ENCODE data around the gene EPHX1. TPM values are rescaled to one million over a fixed set of nuclear protein-coding genes. Genes with fewer than 3 reads are reported as not detected.

The EPHX1 gene
- total and polyA plus RNA-seq, 2 donors from 2014 or later, result 78.6 to 178 TPM

DNA sequence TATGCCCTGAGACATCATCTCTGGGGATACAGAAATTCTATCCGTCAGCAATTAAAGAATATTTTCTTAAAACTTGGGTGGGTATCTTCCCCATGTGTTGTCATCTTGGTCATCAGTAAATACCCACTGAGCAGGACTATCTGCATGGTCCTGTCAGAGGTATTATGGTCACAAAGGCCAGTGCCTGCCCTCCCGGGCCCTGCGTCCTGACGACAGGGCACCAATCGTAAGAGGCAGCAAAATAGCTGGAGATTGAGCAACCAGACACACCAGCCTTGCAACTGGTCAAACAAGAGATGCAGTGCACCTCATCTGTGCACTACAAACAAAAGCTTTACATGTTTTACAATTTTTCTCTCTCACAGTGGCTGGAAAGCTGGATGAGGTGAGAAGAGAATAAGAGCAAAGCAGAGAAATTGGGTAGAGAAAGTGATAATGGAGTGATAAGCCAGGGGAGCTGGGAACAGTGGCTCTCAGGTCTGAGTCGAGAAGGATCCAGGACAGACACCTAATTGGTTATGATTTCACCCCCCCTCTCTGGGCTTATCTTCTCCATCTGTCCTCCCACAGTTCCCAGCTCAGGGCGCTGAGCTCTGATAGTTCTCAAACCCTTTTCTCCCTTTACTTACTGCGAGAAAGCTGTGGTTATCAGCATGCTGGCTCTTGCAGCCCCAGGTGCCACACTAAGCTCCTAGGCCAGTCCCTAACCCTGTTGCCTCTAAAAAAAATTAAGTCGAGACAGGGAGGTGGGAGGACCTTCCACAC lies 41.1 kb upstream of the EPHX1 start:
- TF ChIP-seq CTCF (IDR thresholded peaks at IDR 0.05; ENCODE audit: borderline replicate concordance, extremely low read depth, insufficient read depth), result no peak
- Histone ChIP-seq H3K4me3 (ENCODE audit: low read length in 3 of 3) (no peak overlapping the region), H3K9me3 (ENCODE audit: control insufficient read depth in 2 of 3, insufficient read depth in 1 of 3, low read length in 3 of 3) (no peaks in the 10 kb centered on the region), H3K4me1 (ENCODE audit: control insufficient read depth in 2 of 3, insufficient read depth in 2 of 3, low read depth in 1 of 3, low read length in 3 of 3) (peaks cover 0 to 27% (median 14%) of the 10 kb centered on the region in 3 donors), H3K27ac (ENCODE audit: low read depth in 2 of 2, low read length in 2 of 2) (no peak overlapping the region), H3K9ac (ENCODE audit: low read length in 3 of 3) (no peak overlapping the region), H3K27me3 (ENCODE audit: control insufficient read depth, insufficient read depth, low read length) (no peaks in the 10 kb centered on the region), H3K36me3 (ENCODE audit: control insufficient read depth in 2 of 3, insufficient read depth in 3 of 3, low read length in 3 of 3) (no peaks in the 10 kb centered on the region)
- intact Hi-C loops (cut with DNase I), result no loop called here
- FAIRE-seq, result no peak
- no peak for DNase-seq

DNA sequence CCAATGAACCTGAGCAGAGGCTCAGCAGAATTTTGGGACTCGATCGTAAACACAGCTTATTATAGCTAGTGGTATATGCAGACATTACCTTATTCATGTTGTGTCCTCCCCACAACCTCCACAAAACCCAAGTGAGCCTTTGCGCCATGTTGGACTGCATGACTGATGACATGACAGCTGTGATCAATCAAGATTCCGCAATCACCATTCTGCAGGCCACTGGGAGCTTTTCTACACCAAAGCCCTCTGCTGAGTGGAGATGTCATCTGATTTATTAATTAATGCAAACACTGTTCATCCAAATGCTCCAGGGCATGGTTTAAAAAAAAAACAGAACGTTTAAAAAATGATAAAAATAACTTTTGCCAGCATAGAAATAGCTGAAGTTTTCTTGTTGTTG lies 40.2 kb upstream of the EPHX1 start:
- no peak overlapping the region for H3K4me3 ChIP-seq (ENCODE audit: low read length in 3 of 3)

DNA sequence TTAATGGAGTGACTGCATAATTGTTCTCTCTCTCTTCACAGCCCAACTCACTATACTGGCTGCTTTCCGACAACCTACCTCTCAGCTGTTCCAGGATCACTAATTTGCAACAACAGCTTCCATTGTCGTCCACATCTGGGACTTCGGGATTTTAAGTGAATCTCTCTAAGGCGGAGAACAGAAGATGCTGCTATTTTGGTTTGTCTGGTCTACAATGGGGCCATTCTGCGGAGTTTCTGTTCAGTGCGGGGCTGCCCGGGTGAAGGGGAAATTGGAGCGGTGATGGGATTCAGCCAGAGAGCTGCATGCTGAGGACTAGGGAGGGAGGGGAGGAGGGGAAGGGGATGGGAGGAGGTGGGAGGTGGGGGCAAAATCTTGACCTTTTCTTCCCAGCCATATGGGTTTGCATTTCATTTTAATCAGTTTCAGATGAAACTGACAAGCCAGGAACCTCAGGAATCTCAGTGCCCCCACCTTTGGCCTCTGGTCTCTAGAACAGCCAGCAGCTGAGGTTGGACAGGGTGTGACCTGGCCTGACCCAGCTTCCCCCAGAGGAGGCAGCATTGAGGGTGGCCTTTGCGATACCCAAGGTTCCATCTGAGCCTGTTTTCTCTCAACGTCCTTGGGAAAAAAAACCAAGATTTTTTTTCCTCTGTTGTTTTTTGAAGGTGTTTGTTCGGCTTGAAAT lies 39.2 kb upstream of the EPHX1 start:
- TF ChIP-seq CTCF (IDR thresholded peaks at IDR 0.05; ENCODE audit: borderline replicate concordance, extremely low read depth, insufficient read depth), result no peak
- intact Hi-C loops (cut with DNase I), result loop anchor here (10.0 kb wide), 1 partner anchor 216 kb away; no protein-coding TSS in a partner anchor
- no peaks in the 10 kb centered on the region for H3K36me3 ChIP-seq (ENCODE audit: control insufficient read depth in 2 of 3, insufficient read depth in 3 of 3, low read length in 3 of 3)
- no peaks in the 10 kb centered on the region for H3K27me3 ChIP-seq (ENCODE audit: control insufficient read depth, insufficient read depth, low read length)
- peaks cover 0 to 23% (median 14%) of the 10 kb centered on the region in 3 donors for H3K4me1 ChIP-seq (ENCODE audit: control insufficient read depth in 2 of 3, insufficient read depth in 2 of 3, low read depth in 1 of 3, low read length in 3 of 3)
- DNase-seq (peak in 1 of 5 donors; percentile 54), FAIRE-seq (no peak)
- no peak overlapping the region for H3K4me3 ChIP-seq (ENCODE audit: low read length in 3 of 3)
- no peak overlapping the region for H3K9ac ChIP-seq (ENCODE audit: low read length in 3 of 3)
- H3K27ac ChIP-seq (ENCODE audit: low read depth in 2 of 2, low read length in 2 of 2), result no peak overlapping the region
- no peaks in the 10 kb centered on the region for H3K9me3 ChIP-seq (ENCODE audit: control insufficient read depth in 2 of 3, insufficient read depth in 1 of 3, low read length in 3 of 3)

More for the DNA sequence above, 40.2 kb upstream of the EPHX1 start:
- intact Hi-C loops (cut with DNase I), result loop anchor here (10.0 kb wide), 1 partner anchor 215 kb away; no protein-coding TSS in a partner anchor
- H3K36me3 ChIP-seq (ENCODE audit: control insufficient read depth in 2 of 3, insufficient read depth in 3 of 3, low read length in 3 of 3), result no peaks in the 10 kb centered on the region
- peaks cover 0 to 23% (median 14%) of the 10 kb centered on the region in 3 donors for H3K4me1 ChIP-seq (ENCODE audit: control insufficient read depth in 2 of 3, insufficient read depth in 2 of 3, low read depth in 1 of 3, low read length in 3 of 3)
- H3K9ac ChIP-seq (ENCODE audit: low read length in 3 of 3), result no peak overlapping the region
- no peak for TF ChIP-seq CTCF (IDR thresholded peaks at IDR 0.05; ENCODE audit: borderline replicate concordance, extremely low read depth, insufficient read depth)
- H3K9me3 ChIP-seq (ENCODE audit: control insufficient read depth in 2 of 3, insufficient read depth in 1 of 3, low read length in 3 of 3), result no peaks in the 10 kb centered on the region
- DNase-seq, result no peak
- FAIRE-seq, result no peak
- no peak overlapping the region for H3K27ac ChIP-seq (ENCODE audit: low read depth in 2 of 2, low read length in 2 of 2)
- H3K27me3 ChIP-seq (ENCODE audit: control insufficient read depth, insufficient read depth, low read length), result no peaks in the 10 kb centered on the region

All from kidney (tissue), 14 donors.